H1 (cell line): ENCODE results near the gene GMPPA. TPM values are rescaled to one million over a fixed set of nuclear protein-coding genes. Genes with fewer than 3 reads are reported as not detected.
A peak's percentile ranks its signal among the peaks of the same experiment; 100 is the strongest.

Experiments
- ASH2L ChIP-seq: fragments of 200-600, 300-600 bp; sonication (generic); IDR thresholded peaks from one replicate; pipeline ENCODE4 v1.7.1; 2017; ENCODE audit warnings: low read length
- BCL11A ChIP-seq, 2 experiments: IDR thresholded peaks; one replicate each; pipeline ENCODE4 v1.6.1; 2011; ENCODE audit warnings: low read depth in 2 of 2, low read length in 2 of 2, mild to moderate bottlenecking in 2 of 2
- CBX5 ChIP-seq: fragments of 300-800, 300-1000 bp; sonication (generic); IDR thresholded peaks from 2 replicates; pipeline ENCODE4 v1.7.1; 2016; ENCODE audit warnings: antibody characterized with exemption, low read length, low read depth
- CBX8 ChIP-seq: fragments of 300-800, 300-1000 bp; sonication (generic); IDR thresholded peaks from 2 replicates; pipeline ENCODE4 v1.7.1; 2016; ENCODE audit warnings: low read depth, low read length, borderline replicate concordance
- EGR1 ChIP-seq: IDR thresholded peaks from 2 replicates; pipeline ENCODE4 v1.6.1; 2011; ENCODE audit warnings: low read depth, low read length, borderline replicate concordance
- EZH2 ChIP-seq: fragments of 200-600 bp; sonication (generic); IDR thresholded peaks from 2 replicates; pipeline ENCODE4 v1.7.1; 2012; ENCODE audit warnings: low read depth, mild to moderate bottlenecking, moderate library complexity, low read length, inconsistent platforms; ENCODE audit not compliant: severe bottlenecking
- FOSL1 ChIP-seq: IDR thresholded peaks from 2 replicates; pipeline ENCODE4 v1.6.1; 2011; ENCODE audit warnings: mild to moderate bottlenecking, low read depth, low read length, moderate library complexity; ENCODE audit not compliant: insufficient read depth
- JUN ChIP-seq: IDR thresholded peaks from 2 replicates; pipeline ENCODE4 v1.6.1; 2011; ENCODE audit warnings: low read depth, mild to moderate bottlenecking, improper control_type of control experiment, low read length
- JUND ChIP-seq: IDR thresholded peaks from 2 replicates; pipeline ENCODE4 v1.6.1; 2011; ENCODE audit warnings: mild to moderate bottlenecking, improper control_type of control experiment, low read length
- KDM5A ChIP-seq: fragments of 200-600 bp; IDR thresholded peaks from 2 replicates; pipeline ENCODE4 v1.7.1; 2012; ENCODE audit warnings: mild to moderate bottlenecking, low read length, inconsistent platforms, mixed read lengths
- MAFK ChIP-seq: IDR thresholded peaks from 2 replicates; pipeline ENCODE4 v1.6.1; 2012; ENCODE audit warnings: low read depth, mild to moderate bottlenecking, improper control_type of control experiment, low read length
- PHF8 ChIP-seq: fragments of 200-600 bp; sonication (generic); conservative IDR thresholded peaks from 2 replicates; pipeline ENCODE4 v1.7.1; 2012; ENCODE audit warnings: low read depth, mild to moderate bottlenecking, inconsistent platforms, low read length, moderate library complexity
- RFX5 ChIP-seq: IDR thresholded peaks from 2 replicates; pipeline ENCODE4 v1.6.1; 2011; ENCODE audit warnings: low read depth, low read length, improper control_type of control experiment, borderline replicate concordance
- SIX5 ChIP-seq: IDR thresholded peaks from 2 replicates; pipeline ENCODE4 v1.6.1; 2011; ENCODE audit warnings: mild to moderate bottlenecking, low read depth, low read length
- SRF ChIP-seq: IDR thresholded peaks from 2 replicates; pipeline ENCODE4 v1.6.1; 2011; ENCODE audit warnings: mild to moderate bottlenecking, low read depth, low read length, moderate library complexity
- SUZ12 ChIP-seq: fragments of 200-600 bp; sonication (generic); IDR thresholded peaks from 2 replicates; pipeline ENCODE4 v1.6.1; 2012; ENCODE audit warnings: mild to moderate bottlenecking, inconsistent platforms, low read length, moderate library complexity, mixed read lengths
- TAF1 ChIP-seq: IDR thresholded peaks from 2 replicates; pipeline ENCODE4 v1.6.1; 2011; ENCODE audit warnings: mild to moderate bottlenecking, low read depth, low read length
- TBP ChIP-seq: IDR thresholded peaks from 2 replicates; pipeline ENCODE4 v1.6.1; 2011; ENCODE audit warnings: low read depth, low read length, improper control_type of control experiment
- TCF12 ChIP-seq: IDR thresholded peaks from 2 replicates; pipeline ENCODE4 v1.6.1; 2011; ENCODE audit warnings: low read depth, mild to moderate bottlenecking, low read length
- TEAD4 ChIP-seq: IDR thresholded peaks from 2 replicates; pipeline ENCODE4 v1.6.1; 2012; ENCODE audit warnings: low read depth, low read length, inconsistent platforms, mixed read lengths
- polyA plus RNA-seq, 7 experiments: library from polyadenylated mRNA; depleted of rRNA in 3 of 7; stranded (reverse) in 5 of 7; unstranded in 2 of 7; fragments of >200 nt in 5 of 7; fragments of 200-250 nt in 2 of 7; gene quantifications; 1 replicate in 5 of 7; 2 replicates in 1 of 7; 4 replicates in 1 of 7; pipeline versions ENCODE4 v1.2.1 to v1.2.3, GENCODE V29; 2011 to 2013; ENCODE audit warnings: missing spikeins in 2 of 7, mixed read lengths in 2 of 7
- total RNA-seq: library from RNA; stranded (reverse); fragmentation: NEBNext Ultra II Directional; extraction: Animal tissue kit (Norgen Biotek cat#: 25700); gene quantifications from 2 replicates; pipeline ENCODE4 v1.2.1, GENCODE V29; 2021
- TF ChIP-seq, protein P1 (sequence below): IDR thresholded peaks from 2 replicates; pipeline ENCODE4 v1.6.1; 2011; ENCODE audit warnings: low read depth, mild to moderate bottlenecking, low read length; ENCODE audit not compliant: insufficient read depth
- TF ChIP-seq, protein P2 (sequence below): IDR thresholded peaks from 2 replicates; pipeline ENCODE4 v1.6.1; 2012; ENCODE audit warnings: low read length, inconsistent platforms
- TF ChIP-seq, protein P3 (sequence below): IDR thresholded peaks from 2 replicates; pipeline ENCODE4 v1.6.1; 2012; ENCODE audit warnings: inconsistent platforms

Gene GMPPA
- total and polyA plus RNA-seq, 2 of the 8 experiments (the other 6 are each of a cell fraction or from before 2014, with no cell fraction given) = 34.3 to 98.8 TPM

DNA sequence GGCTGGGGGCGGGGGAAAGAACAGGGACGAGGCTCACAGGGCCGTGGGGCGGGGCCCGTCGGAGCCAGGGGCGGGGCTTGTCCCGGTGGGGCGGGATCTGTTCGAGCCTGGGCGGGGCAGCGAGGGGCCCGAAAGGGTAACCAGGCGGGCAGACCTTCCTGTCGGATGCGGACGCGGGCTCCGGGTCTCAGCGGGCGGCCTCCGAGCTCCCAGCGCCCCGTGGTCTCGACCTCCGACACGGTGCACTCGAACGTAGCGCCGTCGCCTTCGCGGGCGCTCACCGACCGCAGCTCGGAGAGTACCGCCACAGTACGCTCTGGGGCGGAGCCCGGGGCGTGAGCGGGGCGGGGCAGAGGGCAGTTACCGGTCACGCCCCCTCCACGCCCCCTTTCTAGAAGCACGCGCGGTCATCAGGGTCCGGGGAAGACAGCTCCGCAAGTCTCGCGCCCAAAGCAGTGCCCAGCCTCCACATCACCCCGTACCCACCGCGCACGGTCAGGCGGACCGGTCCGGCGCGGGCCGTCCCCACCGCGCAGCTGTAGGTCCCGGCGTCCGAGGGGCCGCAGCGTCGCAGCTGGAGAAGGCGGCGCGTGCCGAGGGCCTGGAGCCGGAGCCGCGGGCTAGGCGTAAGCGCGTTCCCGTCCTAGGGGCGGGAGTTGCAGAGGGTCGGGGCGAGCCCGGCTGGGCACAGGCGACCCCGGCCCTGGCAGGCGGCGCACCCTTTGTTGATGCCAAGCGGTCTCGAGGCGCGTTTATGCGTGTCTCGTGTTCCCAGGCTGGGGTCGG is 53.9 kb downstream of the GMPPA start (continued):
- TF ChIP-seq PHF8 = peak; percentile 50; the same call in 1 of the 2 replicates
- no peak for TF ChIP-seq SIX5
- no peak for TF ChIP-seq TBP
- TF ChIP-seq, protein P1, sequence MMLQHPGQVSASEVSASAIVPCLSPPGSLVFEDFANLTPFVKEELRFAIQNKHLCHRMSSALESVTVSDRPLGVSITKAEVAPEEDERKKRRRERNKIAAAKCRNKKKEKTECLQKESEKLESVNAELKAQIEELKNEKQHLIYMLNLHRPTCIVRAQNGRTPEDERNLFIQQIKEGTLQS = no peak
- no peak for TF ChIP-seq SUZ12
- no peak for TF ChIP-seq EZH2
- peak; percentile 28 for TF ChIP-seq ASH2L
- TF ChIP-seq SRF = no peak
- no peak for TF ChIP-seq MAFK
- TF ChIP-seq JUN = no peak
- no peak for TF ChIP-seq KDM5A
- TF ChIP-seq JUND = no peak
- no peak for TF ChIP-seq BCL11A (IDR thresholded peaks at IDR 0.05; ENCODE audit: low read depth in 2 of 2, low read length in 2 of 2)
- TF ChIP-seq, protein P2, sequence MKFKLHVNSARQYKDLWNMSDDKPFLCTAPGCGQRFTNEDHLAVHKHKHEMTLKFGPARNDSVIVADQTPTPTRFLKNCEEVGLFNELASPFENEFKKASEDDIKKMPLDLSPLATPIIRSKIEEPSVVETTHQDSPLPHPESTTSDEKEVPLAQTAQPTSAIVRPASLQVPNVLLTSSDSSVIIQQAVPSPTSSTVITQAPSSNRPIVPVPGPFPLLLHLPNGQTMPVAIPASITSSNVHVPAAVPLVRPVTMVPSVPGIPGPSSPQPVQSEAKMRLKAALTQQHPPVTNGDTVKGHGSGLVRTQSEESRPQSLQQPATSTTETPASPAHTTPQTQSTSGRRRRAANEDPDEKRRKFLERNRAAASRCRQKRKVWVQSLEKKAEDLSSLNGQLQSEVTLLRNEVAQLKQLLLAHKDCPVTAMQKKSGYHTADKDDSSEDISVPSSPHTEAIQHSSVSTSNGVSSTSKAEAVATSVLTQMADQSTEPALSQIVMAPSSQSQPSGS = peak; percentile 63; the same call in 1 of the 2 replicates
- TF ChIP-seq EGR1 = no peak
- TF ChIP-seq TCF12 = no peak
- TF ChIP-seq TEAD4 = no peak
- TF ChIP-seq, protein P3, sequence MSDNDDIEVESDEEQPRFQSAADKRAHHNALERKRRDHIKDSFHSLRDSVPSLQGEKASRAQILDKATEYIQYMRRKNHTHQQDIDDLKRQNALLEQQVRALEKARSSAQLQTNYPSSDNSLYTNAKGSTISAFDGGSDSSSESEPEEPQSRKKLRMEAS = peak; percentile 83
- no peak for TF ChIP-seq RFX5
- no peak for TF ChIP-seq CBX8
- TF ChIP-seq FOSL1 = no peak
- TF ChIP-seq TAF1 = no peak
- no peak for TF ChIP-seq CBX5
